GM19240 (cell line): Measurements from ENCODE around the gene HBA1.
"Not testable (repeated sequence)": the region's sequence is repeated elsewhere in the genome, so short reads cannot be mapped to it uniquely, and the experiment has no call there.

ENCODE experiments used
- DNase-seq: peaks from one replicate; pipeline ENCODE4 v3.0.0; 2011; ENCODE audit warnings: low spot score; ENCODE audit not compliant: insufficient read length

Gene HBA1

GRCh38 chr16:194516-194915 is 18.0 kb downstream of the HBA1 start:
- DNase-seq = no peak

DNA sequence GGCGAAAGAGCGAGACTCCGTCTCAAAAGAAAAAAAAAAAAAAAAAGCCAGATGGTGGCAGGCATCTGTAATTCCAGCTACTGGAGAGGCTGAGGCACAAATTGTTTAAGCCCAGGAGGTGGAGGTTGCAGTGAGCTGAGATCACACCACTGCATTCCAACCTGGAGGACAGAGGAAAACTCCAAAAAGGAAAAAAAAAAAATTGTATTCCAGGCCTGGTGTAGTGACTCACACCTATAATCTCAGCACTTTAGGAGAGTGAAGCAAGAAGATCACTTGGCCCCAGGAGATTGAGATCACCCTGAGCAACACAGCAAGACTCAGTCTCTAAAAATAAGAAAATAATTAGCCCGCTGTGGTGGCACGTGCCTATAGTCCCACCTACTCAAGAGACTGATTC is 23.9 kb downstream of the HBA1 start:
- DNase-seq = no peak

DNA sequence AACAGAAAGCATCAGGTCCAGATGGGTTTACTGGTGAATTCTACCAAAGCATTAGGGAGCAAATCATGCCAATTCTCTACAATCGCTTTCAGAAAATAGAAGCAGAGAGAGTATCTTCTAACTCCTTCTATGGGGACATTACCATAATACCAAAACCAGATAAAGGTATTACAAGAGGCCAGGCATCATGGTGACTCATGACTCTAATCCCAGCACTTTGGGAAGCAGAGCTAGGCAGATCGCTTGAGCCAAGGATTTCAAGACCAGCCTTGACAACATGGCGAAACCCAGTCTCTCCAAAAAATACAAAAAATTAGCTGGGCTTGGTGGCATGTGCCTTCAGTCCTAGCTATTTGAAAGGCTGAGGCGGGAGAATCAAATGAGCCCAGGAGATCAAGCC is 26.8 kb downstream of the HBA1 start:
- no peak for DNase-seq

DNA sequence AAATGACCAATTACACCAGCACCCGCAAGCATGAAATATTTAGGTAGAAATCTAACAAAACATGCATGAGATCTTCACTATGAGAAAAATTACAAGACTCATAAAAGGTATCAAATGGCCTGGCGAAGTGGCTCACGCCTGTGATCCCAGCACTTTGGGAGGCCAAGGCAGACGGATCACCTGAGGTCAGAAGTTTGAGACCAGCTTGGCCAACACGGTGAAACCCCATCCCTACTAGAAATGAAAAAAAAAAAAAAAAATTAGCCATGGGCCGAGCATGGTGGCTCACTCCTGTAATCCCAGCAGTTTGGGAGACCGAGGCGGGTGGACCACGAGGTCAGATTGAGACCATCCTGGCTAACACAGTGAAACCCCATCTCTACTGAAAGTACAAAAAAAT is 27.6 kb downstream of the HBA1 start:
- DNase-seq = not testable (repeated sequence)

DNA sequence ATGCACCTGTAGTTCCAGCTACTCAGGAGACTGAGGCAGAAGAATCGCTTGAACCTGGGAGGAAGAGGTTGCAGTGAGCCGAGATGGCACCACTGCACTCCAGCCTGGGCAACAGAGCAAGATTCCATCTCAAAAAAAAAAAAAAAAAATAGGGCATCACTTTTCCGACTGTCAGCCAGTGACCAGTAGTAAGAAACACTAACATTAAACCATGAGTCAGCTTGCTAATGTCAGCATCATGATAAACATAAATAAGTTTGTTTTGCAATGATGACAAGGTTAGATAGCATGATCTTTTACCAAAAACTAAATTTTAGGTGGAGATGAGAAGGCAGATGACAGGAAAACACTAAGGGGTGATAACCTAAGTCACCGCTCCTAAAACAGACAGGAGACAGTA is 32.9 kb downstream of the HBA1 start:
- DNase-seq = not testable (repeated sequence)

DNA sequence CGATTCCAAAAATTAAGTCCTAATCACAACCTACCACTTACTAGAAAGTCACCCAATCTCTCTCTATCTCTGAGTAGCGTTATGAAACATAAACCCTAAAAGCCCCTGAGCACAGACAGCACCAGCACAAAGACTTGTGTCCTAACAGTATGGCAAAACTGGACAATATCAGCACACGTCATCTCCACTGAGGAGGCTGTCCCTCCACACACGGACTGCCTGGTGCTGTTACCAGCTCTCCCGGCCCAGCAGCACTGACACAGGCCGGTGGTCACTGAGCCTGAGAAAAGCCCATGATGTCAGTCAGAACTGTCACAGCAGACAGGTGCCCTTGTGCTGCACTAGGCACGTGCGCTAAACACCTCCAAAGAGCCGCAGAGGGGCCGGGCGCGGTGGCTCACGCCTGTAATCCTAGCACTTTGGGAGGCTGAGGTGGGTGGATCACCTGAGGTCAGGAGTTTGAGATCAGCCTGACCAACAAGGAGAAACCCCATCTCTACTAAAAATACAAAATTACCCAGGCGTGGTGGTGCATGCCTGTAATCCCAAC is 35.2 kb downstream of the HBA1 start:
- DNase-seq = not testable (repeated sequence)

DNA sequence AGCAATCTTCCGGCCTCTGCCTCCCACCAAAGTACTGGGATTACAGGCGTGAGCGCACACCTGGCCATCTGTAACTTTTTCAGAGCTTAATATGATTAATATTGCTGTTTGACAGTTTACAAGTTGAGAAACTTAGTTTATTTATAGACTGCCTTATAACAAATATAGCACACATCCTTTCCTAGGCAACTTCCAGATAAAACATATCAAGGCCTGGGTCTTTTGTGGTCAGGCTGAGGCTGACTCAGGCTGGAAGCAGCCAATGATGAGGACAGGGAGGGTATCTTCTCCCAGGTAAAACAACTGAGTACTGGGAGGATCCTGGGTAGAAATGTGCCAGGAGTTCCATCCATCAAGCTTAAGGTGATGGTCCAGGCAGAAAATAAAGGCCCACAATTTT is 36.5 kb downstream of the HBA1 start:
- no peak for DNase-seq

DNA sequence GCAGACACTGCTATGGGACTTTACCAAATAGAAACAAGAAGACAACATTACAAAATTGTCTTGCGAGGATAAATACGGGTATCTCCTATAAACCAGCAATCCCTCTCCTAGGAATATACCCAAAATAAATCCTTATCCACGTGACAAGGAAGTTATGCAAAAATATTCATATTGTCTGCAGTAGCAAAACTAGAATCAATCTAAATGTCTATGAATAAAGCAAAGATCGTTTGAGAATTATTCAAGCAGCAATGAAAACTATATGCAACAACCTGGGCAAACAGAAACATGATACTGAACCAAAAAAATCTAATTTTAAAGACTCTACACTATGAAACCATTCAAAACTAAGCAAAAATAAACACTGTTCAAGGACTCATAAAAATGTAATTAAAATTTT is 43.5 kb downstream of the HBA1 start:
- DNase-seq = no peak
